ENCODE results near the gene RNF150. TPM values are rescaled to one million over a fixed set of nuclear protein-coding genes. Genes with fewer than 3 reads are reported as not detected.

The RNF150 gene
- total and polyA plus RNA-seq, 2 of the 4 experiments (the other 2 are of a cell fraction): 6.2 to 18.1 TPM

GRCh38 chr4:141132072-141132708, 1.1 kb downstream of the RNF150 start:
- H3K9me3 ChIP-seq (ENCODE audit: control insufficient read depth, insufficient read depth, low read length): no peaks in the 10 kb centered on the region
- peak overlapping the region; percentile 70; the same call in 1 of the 2 replicates for H4K91ac ChIP-seq (ENCODE audit: insufficient read depth, low read depth, low read length)
- no peak overlapping the region for H2AK5ac ChIP-seq (ENCODE audit: low read depth, low read length)
- peaks cover 2% of the 10 kb centered on the region for H3K4me1 ChIP-seq (ENCODE audit: control insufficient read depth, insufficient read depth, low read length)
- peak overlapping the region; percentile 40; the same call in 1 of the 2 replicates for H3K27ac ChIP-seq (ENCODE audit: insufficient read depth, low read length)
- BruUV-seq (replicated peaks): no TSS peak
- H3K56ac ChIP-seq (ENCODE audit: extremely low read depth, insufficient read depth, low read length): no peak overlapping the region; the same call in 1 of the 2 replicates
- ATAC-seq (ENCODE audit: low read depth) (peak; percentile 40), DNase-seq (peak; percentile 20)
- H3K4me3 ChIP-seq (ENCODE audit: insufficient read depth, low read depth, low read length): peak overlapping the region; percentile 97
- H4K20me1 ChIP-seq (ENCODE audit: insufficient read depth, low read length): no peaks in the 10 kb centered on the region; the same call in 1 of the 2 replicates
- peak overlapping the region in 1 of 2 experiments; percentile 60; a peak in 3 of 4 replicates for H4K8ac ChIP-seq (ENCODE audit: low read depth in 2 of 2, low read length in 2 of 2)
- intact Hi-C loops (cut with micrococcal nuclease) (loop anchor here (1.0 to 5.0 kb wide), 4 partner anchors 86 to 760 kb away; partner anchors contain the start of gene SCOC), dilution Hi-C loops (cut with HindIII; ENCODE audit: low sequenced_read_pairs, unreplicated experiment) (loop anchor here (25.0 kb wide), 1 partner anchor 245 kb away; no protein-coding TSS in a partner anchor), in situ Hi-C loops (cut with MboI; ENCODE audit: low sequenced_read_pairs) (loop anchor here (5.0 to 25.0 kb wide), 2 partner anchors 270 to 770 kb away; partner anchors contain the start of gene SCOC)
- H3K23ac ChIP-seq (ENCODE audit: low read depth, low read length): peak overlapping the region; percentile 90; the same call in 1 of the 2 replicates
- ChIA-PET CTCF (interaction anchor here (1.5 to 4.0 kb wide), 2 partner anchors 260 to 273 kb away, joined by 5 to 33 read pairs; no protein-coding TSS in a partner anchor), POLR2A (ENCODE audit: unreplicated experiment) (no interaction called here)
- 0 out of 2 replicates have a peak, but pooled peaks cover 2% of the 10 kb centered on the region for H3K27me3 ChIP-seq (ENCODE audit: control insufficient read depth, insufficient read depth, low read length)
- no peak overlapping the region for H2BK20ac ChIP-seq (ENCODE audit: low read depth, low read length)
- H3K4ac ChIP-seq (ENCODE audit: low read depth, low read length): peak overlapping the region; percentile 85
- no peak overlapping the region; the same call in 2 of the 3 replicates for H2BK15ac ChIP-seq (ENCODE audit: low read depth, low read length)
- H3K18ac ChIP-seq (ENCODE audit: low read depth, low read length): peak overlapping the region; percentile 80
- TF ChIP-seq RAD21 (IDR thresholded peaks at IDR 0.05; ENCODE audit: low read length): peak; percentile 0; the same call in 1 of the 2 replicates
- no peak for TF ChIP-seq CEBPB (IDR thresholded peaks at IDR 0.05; ENCODE audit: low read depth, low read length)
- no peaks in the 10 kb centered on the region for H3K36me3 ChIP-seq (ENCODE audit: control insufficient read depth, insufficient read depth, low read length)
- WGBS, 2 experiments (ENCODE audit: extremely low coverage in 2 of 2, insufficient read length in 1 of 2): 0% methylated on average over 16 of the region's 64 CpGs; no CpG with 5 or more reads in 1 of the 2 experiments
- peak overlapping the region; percentile 68; the same call in 1 of the 2 replicates for H2BK120ac ChIP-seq (ENCODE audit: low read depth, low read length)
- H4K5ac ChIP-seq (ENCODE audit: low read depth, low read length): no peak overlapping the region
- peaks cover 0 to 9% of the 10 kb centered on the region in 2 experiments for H3K79me1 ChIP-seq (ENCODE audit: low read depth in 1 of 2, low read length in 2 of 2)
- H3K4me2 ChIP-seq (ENCODE audit: low read depth, low read length): peak overlapping the region; percentile 91
- H2AFZ ChIP-seq (replicated peaks; ENCODE audit: low read length, poor library complexity): peak overlapping the region; percentile 95
- H3K9me1 ChIP-seq (ENCODE audit: insufficient read depth, low read length): no peaks in the 10 kb centered on the region
- peak overlapping the region; percentile 70 for H3K9ac ChIP-seq (ENCODE audit: low read depth, low read length)
- 0 out of 2 replicates have a peak overlapping the region, but pooled peaks have one; percentile 8 for H3K14ac ChIP-seq (replicated peaks; ENCODE audit: low read depth, low read length)
- H2AK9ac ChIP-seq (replicated peaks; ENCODE audit: low read depth, low read length, poor library complexity): peak overlapping the region; percentile 85
- H2BK5ac ChIP-seq (ENCODE audit: low read depth, low read length, poor library complexity, severe bottlenecking): peak overlapping the region; percentile 30
